HG02678 (cell line): ENCODE results near the gene ZNF384.
A peak's percentile ranks its signal among the peaks of the same experiment; 100 is the strongest.
"Not testable (repeated sequence)": the region's sequence is repeated elsewhere in the genome, so short reads cannot be mapped to it uniquely, and the experiment has no call there.

ENCODE experiments used
- ATAC-seq: cut with Tn5 transposase; IDR thresholded peaks from one replicate; pipeline ENCODE4 v1.9.1; 2021; ENCODE audit warnings: mild to moderate bottlenecking, moderate library complexity; ENCODE audit not compliant: unreplicated experiment

ZNF384 gene

GRCh38 chr12:6688999-6689882, at the start of gene ZNF384:
Gene ZNF384, minus strand, starts transcription at chr12:6689375. Its CDS starts 9,855 bp downstream, at chr12:6679520.
- ATAC-seq, result peak; percentile 84

GRCh38 chr12:6736754-6737153, 47.6 kb upstream of the ZNF384 start:
- no peak for ATAC-seq

GRCh38 chr12:6735448-6736191, 46.4 kb upstream of the ZNF384 start:
- ATAC-seq, result no peak

- no peak for ATAC-seq
These were observed 45.6 kb upstream of the ZNF384 start for GRCh38 chr12:6734506-6735387.

- no peak for ATAC-seq
These were observed 41.0 kb upstream of the ZNF384 start for GRCh38 chr12:6730169-6730568.

GRCh38 chr12:6729186-6729585, 40.0 kb upstream of the ZNF384 start:
- ATAC-seq, result no peak

- no peak for ATAC-seq
These were observed 36.2 kb upstream of the ZNF384 start for GRCh38 chr12:6725350-6725749.

GRCh38 chr12:6724409-6724797, 35.2 kb upstream of the ZNF384 start:
- ATAC-seq, result peak; percentile 14

GRCh38 chr12:6723607-6724408, 34.6 kb upstream of the ZNF384 start, which contains the start of gene COPS7A:
Gene COPS7A, plus strand, starts transcription at chr12:6724046. Its CDS starts 611 bp downstream, at chr12:6724657.
- ATAC-seq, result peak; percentile 96

- ATAC-seq, result no peak
These were observed 33.7 kb upstream of the ZNF384 start for GRCh38 chr12:6722863-6723262.

GRCh38 chr12:6716874-6717437, 27.8 kb upstream of the ZNF384 start:
- no peak for ATAC-seq

GRCh38 chr12:6716031-6716873, 27.1 kb upstream of the ZNF384 start:
- not testable (repeated sequence) for ATAC-seq

GRCh38 chr12:6708960-6709394, 19.8 kb upstream of the ZNF384 start:
- no peak for ATAC-seq

- ATAC-seq, result not testable (repeated sequence)
These were observed 19.2 kb upstream of the ZNF384 start for GRCh38 chr12:6708351-6708750.

- ATAC-seq, result no peak
These were observed 14.5 kb upstream of the ZNF384 start for GRCh38 chr12:6703631-6704030.

GRCh38 chr12:6701078-6701768, 12.0 kb upstream of the ZNF384 start:
- ATAC-seq, result no peak

GRCh38 chr12:6700646-6701051, 11.5 kb upstream of the ZNF384 start, which contains the start of gene PIANP:
Gene PIANP, minus strand, starts transcription at chr12:6700815. Its CDS starts 2,754 bp downstream, at chr12:6698061.
- no peak for ATAC-seq
